ENCODE results near the gene CATSPERD. TPM values are rescaled to one million over a fixed set of nuclear protein-coding genes. Genes with fewer than 3 reads are reported as not detected.

CATSPERD gene
- polyA plus RNA-seq, 1 donor (not counting 4 experiments of a cell fraction or from before 2014, with no cell fraction given) = not detected

- DNase-seq (ENCODE audit: low read depth, low spot score) (peak; percentile 92), FAIRE-seq (peak; percentile 98)
- H3K79me2 ChIP-seq (ENCODE audit: control insufficient read depth, insufficient read depth, low read length) = peaks cover 10% of the 10 kb centered on the region
- H2AFZ ChIP-seq (ENCODE audit: control insufficient read depth, low read length) = peak within 1 kb of the TSS; percentile 92
- H3K36me3 ChIP-seq (ENCODE audit: control insufficient read depth in 2 of 2, extremely low read depth in 1 of 2, insufficient read depth in 2 of 2, low read length in 2 of 2) = peaks cover 6 to 8% of the 10 kb centered on the region in 2 experiments
- peaks cover 18% of the 10 kb centered on the region for H3K4me1 ChIP-seq (ENCODE audit: control insufficient read depth, extremely low read depth, insufficient read depth, low read length)
- H3K4me3 ChIP-seq (ENCODE audit: control insufficient read depth in 2 of 3, extremely low read depth in 1 of 3, insufficient read depth in 2 of 3, low read depth in 1 of 3, low read length in 3 of 3) = peak within 1 kb of the TSS; percentile 94 to 99 (median 95)
- no peaks in the 10 kb centered on the region for H3K27me3 ChIP-seq (ENCODE audit: control insufficient read depth, extremely low read depth, insufficient read depth, low read length)
- no peaks in the 10 kb centered on the region for H4K20me1 ChIP-seq (ENCODE audit: control insufficient read depth, extremely low read depth, insufficient read depth, low read length)
- peak within 1 kb of the TSS; percentile 88 for H3K27ac ChIP-seq (ENCODE audit: control insufficient read depth, insufficient read depth, low read length)
- dilution Hi-C loops (cut with MboI; ENCODE audit: extremely low pct_ligation_motif_present, low sequenced_read_pairs) = no loop called here
- no peaks in the 10 kb centered on the region for H3K9me3 ChIP-seq (ENCODE audit: control insufficient read depth, low read depth, low read length)
- H3K9me1 ChIP-seq (ENCODE audit: control insufficient read depth, extremely low read depth, insufficient read depth, low read length) = no peaks in the 10 kb centered on the region
- H3K9ac ChIP-seq (ENCODE audit: control insufficient read depth, extremely low read depth, insufficient read depth, low read length) = peak within 1 kb of the TSS; percentile 85
- peak within 1 kb of the TSS; percentile 90 for H3K4me2 ChIP-seq (ENCODE audit: control insufficient read depth, extremely low read depth, insufficient read depth, low read depth, low read length)
- TF ChIP-seq EZH2 (IDR thresholded peaks at IDR 0.05; ENCODE audit: low read length) (no peak), CTCF (optimal IDR thresholded peaks at IDR 0.05 in 1 of 3, IDR thresholded peaks at IDR 0.05 in 1 of 3, conservative IDR thresholded peaks at IDR 0.05 in 1 of 3; ENCODE audit: extremely low read depth in 1 of 3, insufficient read depth in 2 of 3, low read length in 3 of 3) (no peak)
These were observed 39.7 kb upstream of the CATSPERD start, which contains the start of the genes HSD11B1L and MICOS13 for GRCh38 chr19:5680437-5681368. HSD11B1L (plus strand) TSS chr19:5681027; CDS start chr19:5684833, 3,806 bp downstream. MICOS13 (minus strand) TSS chr19:5680516; CDS start chr19:5680486, 30 bp downstream.

GRCh38 chr19:5681391-5682106 lies 38.9 kb upstream of the CATSPERD start:
- peaks cover 18% of the 10 kb centered on the region for H3K4me1 ChIP-seq (ENCODE audit: control insufficient read depth, extremely low read depth, insufficient read depth, low read length)
- peak overlapping the region; percentile 90 for H3K4me2 ChIP-seq (ENCODE audit: control insufficient read depth, extremely low read depth, insufficient read depth, low read depth, low read length)
- dilution Hi-C loops (cut with MboI; ENCODE audit: extremely low pct_ligation_motif_present, low sequenced_read_pairs) = no loop called here
- no peaks in the 10 kb centered on the region for H3K27me3 ChIP-seq (ENCODE audit: control insufficient read depth, extremely low read depth, insufficient read depth, low read length)
- no peak overlapping the region for H3K9ac ChIP-seq (ENCODE audit: control insufficient read depth, extremely low read depth, insufficient read depth, low read length)
- no peak overlapping the region for H3K27ac ChIP-seq (ENCODE audit: control insufficient read depth, insufficient read depth, low read length)
- H3K4me3 ChIP-seq (ENCODE audit: control insufficient read depth in 2 of 3, extremely low read depth in 1 of 3, insufficient read depth in 2 of 3, low read depth in 1 of 3, low read length in 3 of 3) = peak overlapping the region; percentile 94 to 99 (median 95)
- H3K9me1 ChIP-seq (ENCODE audit: control insufficient read depth, extremely low read depth, insufficient read depth, low read length) = no peaks in the 10 kb centered on the region
- FAIRE-seq (no peak), DNase-seq (ENCODE audit: low read depth, low spot score) (no peak)
- peaks cover 10% of the 10 kb centered on the region for H3K79me2 ChIP-seq (ENCODE audit: control insufficient read depth, insufficient read depth, low read length)
- peaks cover 6 to 8% of the 10 kb centered on the region in 2 experiments for H3K36me3 ChIP-seq (ENCODE audit: control insufficient read depth in 2 of 2, extremely low read depth in 1 of 2, insufficient read depth in 2 of 2, low read length in 2 of 2)
- no peaks in the 10 kb centered on the region for H3K9me3 ChIP-seq (ENCODE audit: control insufficient read depth, low read depth, low read length)
- no peak overlapping the region for H2AFZ ChIP-seq (ENCODE audit: control insufficient read depth, low read length)
- H4K20me1 ChIP-seq (ENCODE audit: control insufficient read depth, extremely low read depth, insufficient read depth, low read length) = no peaks in the 10 kb centered on the region
- TF ChIP-seq CTCF (optimal IDR thresholded peaks at IDR 0.05 in 1 of 3, IDR thresholded peaks at IDR 0.05 in 1 of 3, conservative IDR thresholded peaks at IDR 0.05 in 1 of 3; ENCODE audit: extremely low read depth in 1 of 3, insufficient read depth in 2 of 3, low read length in 3 of 3) (no peak), EZH2 (IDR thresholded peaks at IDR 0.05; ENCODE audit: low read length) (no peak)
